Measurements from ENCODE around the gene SMPX.

DNA sequence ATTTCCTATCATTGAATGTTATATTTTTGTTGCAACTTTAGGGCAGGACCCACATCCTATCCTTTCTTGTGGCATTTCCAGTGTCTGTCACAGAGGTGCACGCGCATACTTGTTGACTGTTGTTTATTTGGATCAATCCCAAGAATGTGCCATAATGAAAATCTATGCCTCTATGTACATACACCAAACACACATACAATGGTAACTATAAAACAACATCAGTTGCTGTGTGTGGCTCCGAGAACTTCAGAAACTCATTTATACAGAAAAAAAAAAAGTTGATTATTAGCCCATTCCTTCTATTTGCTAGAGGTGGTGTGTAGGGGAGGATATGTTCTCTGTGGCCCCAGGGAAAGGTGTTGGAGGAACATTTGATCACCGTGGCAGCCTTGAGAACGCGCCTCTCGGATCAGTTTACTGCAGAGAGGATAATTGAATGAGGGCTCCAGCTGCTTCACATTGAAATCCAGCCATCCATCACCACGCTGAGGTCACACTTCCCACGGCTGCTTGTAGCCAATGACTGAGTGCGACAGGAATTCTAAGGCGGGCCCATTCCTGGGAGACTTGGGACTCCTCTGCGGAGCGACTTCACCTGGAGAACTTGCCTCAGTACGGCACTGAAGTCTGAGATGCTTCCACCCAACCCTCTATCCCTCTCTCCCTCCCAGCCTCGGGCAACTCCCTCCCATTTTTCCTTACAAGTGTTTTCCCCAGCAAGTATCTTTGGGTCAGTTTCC, 19.5 kb downstream of the SMPX start:
- TF ChIP-seq, protein P1, sequence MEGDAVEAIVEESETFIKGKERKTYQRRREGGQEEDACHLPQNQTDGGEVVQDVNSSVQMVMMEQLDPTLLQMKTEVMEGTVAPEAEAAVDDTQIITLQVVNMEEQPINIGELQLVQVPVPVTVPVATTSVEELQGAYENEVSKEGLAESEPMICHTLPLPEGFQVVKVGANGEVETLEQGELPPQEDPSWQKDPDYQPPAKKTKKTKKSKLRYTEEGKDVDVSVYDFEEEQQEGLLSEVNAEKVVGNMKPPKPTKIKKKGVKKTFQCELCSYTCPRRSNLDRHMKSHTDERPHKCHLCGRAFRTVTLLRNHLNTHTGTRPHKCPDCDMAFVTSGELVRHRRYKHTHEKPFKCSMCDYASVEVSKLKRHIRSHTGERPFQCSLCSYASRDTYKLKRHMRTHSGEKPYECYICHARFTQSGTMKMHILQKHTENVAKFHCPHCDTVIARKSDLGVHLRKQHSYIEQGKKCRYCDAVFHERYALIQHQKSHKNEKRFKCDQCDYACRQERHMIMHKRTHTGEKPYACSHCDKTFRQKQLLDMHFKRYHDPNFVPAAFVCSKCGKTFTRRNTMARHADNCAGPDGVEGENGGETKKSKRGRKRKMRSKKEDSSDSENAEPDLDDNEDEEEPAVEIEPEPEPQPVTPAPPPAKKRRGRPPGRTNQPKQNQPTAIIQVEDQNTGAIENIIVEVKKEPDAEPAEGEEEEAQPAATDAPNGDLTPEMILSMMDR (conservative IDR thresholded peaks at IDR 0.05 in 1 of 2, IDR thresholded peaks at IDR 0.05 in 1 of 2; ENCODE audit: extremely low read depth in 1 of 2, insufficient read depth in 1 of 2, low read depth in 1 of 2, low read length in 2 of 2): no peak
- TF ChIP-seq EZH2 (IDR thresholded peaks at IDR 0.05; ENCODE audit: borderline replicate concordance, low read length): no peak
